ENCODE data around the gene MARCKSL1. TPM values are rescaled to one million over a fixed set of nuclear protein-coding genes. Genes with fewer than 3 reads are reported as not detected.

The MARCKSL1 gene
- total and polyA plus RNA-seq, 4 donors: 28.4 to 78.4 (median 39.5) TPM

DNA sequence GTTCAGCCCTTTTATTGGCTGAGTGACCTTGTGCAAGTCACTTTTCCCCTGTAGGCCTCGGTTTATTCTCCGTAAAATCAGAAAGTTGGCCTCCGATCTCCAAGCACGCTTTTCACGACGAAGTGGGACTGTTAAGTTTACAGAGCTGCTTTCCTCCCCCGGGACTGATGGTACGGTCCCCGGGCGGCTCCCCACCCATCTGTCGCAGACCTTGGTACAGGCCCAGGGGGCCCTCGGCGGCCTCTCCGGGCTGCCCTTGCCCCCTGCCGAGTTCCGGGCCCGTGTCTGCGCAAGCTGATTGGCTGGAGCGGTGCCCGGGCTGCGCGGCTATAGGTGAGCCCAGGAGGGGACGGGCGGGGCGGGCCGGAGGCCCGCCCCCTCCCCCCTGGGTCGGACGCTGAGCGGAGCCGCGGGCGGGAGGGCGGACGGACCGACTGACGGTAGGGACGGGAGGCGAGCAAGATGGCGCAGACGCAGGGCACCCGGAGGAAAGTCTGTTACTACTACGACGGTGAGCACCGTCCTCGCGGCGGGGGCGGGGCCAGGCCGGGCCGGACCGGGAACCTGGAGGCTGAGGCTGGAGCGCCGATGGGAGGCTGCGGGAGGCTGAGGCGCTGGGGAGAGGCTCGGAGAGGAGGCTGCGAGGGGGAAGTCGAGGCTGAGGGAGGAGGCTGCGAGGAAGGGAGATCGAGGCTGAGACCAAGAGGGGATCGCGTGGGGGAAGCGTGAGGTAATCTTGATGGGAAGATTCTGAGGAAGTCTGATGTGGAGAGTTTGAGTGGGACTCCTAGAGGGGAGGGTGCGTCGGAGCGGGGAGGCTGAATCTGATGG lies 44.1 kb downstream of the MARCKSL1 start, which contains the start of gene HDAC1:
HDAC1 (plus strand) TSS at position 376 of the 831 bp plus-strand sequence; CDS start at position 463, 87 bp downstream.
- Histone ChIP-seq H3K36me3 (ENCODE audit: control insufficient read depth in 4 of 4, insufficient read depth in 4 of 4, low read length in 4 of 4) (peaks cover 0 to 3% (median 0%) of the 10 kb centered on the region in 4 donors), H3K9me3 (ENCODE audit: control insufficient read depth in 4 of 4, insufficient read depth in 3 of 4, low read length in 3 of 4) (no peaks in the 10 kb centered on the region), H3K27me3 (ENCODE audit: control insufficient read depth in 3 of 3, insufficient read depth in 3 of 3, low read length in 2 of 3) (no peaks in the 10 kb centered on the region), H3K27ac (ENCODE audit: low read depth in 1 of 2, low read length in 1 of 2) (peak within 1 kb of the TSS; percentile 88 to 92), H3K9ac (ENCODE audit: insufficient read depth in 1 of 2, low read length in 2 of 2) (peak within 1 kb of the TSS; percentile 69 to 90), H3K4me3 (peak within 1 kb of the TSS; percentile 83), H3K4me1 (ENCODE audit: control insufficient read depth in 5 of 5, insufficient read depth in 5 of 5, low read length in 5 of 5) (peaks cover 0 to 6% (median 0%) of the 10 kb centered on the region in 5 donors)
- ATAC-seq (ENCODE audit: insufficient read depth, low FRiP score): peak; percentile 98
- 0% methylated on average over 63 to 67 of the region's 67 CpGs for WGBS, 2 donors
- TF ChIP-seq, protein P1, sequence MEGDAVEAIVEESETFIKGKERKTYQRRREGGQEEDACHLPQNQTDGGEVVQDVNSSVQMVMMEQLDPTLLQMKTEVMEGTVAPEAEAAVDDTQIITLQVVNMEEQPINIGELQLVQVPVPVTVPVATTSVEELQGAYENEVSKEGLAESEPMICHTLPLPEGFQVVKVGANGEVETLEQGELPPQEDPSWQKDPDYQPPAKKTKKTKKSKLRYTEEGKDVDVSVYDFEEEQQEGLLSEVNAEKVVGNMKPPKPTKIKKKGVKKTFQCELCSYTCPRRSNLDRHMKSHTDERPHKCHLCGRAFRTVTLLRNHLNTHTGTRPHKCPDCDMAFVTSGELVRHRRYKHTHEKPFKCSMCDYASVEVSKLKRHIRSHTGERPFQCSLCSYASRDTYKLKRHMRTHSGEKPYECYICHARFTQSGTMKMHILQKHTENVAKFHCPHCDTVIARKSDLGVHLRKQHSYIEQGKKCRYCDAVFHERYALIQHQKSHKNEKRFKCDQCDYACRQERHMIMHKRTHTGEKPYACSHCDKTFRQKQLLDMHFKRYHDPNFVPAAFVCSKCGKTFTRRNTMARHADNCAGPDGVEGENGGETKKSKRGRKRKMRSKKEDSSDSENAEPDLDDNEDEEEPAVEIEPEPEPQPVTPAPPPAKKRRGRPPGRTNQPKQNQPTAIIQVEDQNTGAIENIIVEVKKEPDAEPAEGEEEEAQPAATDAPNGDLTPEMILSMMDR (IDR thresholded peaks at IDR 0.05; ENCODE audit: control extremely low read depth, extremely low read depth): no peak
- peak; percentile 96 to 98 (median 97) for DNase-seq

DNA sequence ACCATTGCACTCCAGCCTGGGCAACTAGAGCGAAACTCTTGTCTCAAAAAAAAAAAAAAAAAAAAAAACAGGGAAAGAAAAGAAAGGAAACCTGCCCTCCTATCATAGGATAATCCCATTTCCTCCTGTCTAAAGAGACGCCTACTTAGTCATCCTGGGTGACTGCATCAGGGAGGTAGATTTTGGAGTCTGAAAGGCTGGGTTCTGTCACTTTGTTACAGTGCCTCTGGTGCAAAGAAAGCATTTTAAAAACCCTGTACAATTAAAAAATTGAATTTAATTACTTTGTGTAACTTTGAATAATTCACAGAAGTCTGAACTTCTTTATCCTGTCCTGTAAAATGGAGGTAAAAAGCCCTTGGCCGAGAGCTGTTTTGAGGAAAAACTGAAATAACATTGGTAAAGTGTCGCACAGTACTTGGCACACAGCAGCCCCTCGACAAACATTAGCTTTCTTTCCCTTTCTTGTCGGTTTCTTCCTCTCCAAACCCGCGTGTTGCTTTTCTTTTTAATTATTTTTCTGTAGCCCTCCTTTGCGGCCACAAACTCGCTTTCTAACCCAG lies 44.8 kb downstream of the MARCKSL1 start:
- peak in 2 of 3 donors; percentile 11 to 13 for DNase-seq
- H3K36me3 ChIP-seq (ENCODE audit: control insufficient read depth in 4 of 4, insufficient read depth in 4 of 4, low read length in 4 of 4): peaks cover 0 to 2% (median 0%) of the 10 kb centered on the region in 4 donors
- WGBS, 2 donors: 45 to 47% methylated on average over 10 of the region's 10 CpGs

DNA sequence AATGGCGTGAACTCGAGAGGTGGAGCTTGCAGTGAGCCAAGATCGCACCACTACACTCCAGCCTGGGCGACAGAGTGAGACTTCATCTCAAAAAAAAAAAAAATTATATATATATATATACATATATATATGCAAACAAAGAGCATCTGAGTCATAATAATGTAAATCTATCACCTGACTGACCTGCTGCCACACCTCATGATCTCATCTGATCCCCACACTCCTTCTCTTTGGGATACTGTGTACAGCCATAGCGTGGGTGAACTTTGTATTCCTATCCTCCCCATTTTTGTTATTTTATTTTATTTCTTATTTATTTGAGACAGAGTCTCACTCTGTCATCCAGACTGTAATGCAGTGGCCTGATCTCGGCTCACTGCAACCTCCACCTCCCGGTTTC lies 46.8 kb downstream of the MARCKSL1 start:
- no peak for ATAC-seq (ENCODE audit: insufficient read depth, low FRiP score)
- H3K27ac ChIP-seq (ENCODE audit: low read depth in 1 of 2, low read length in 1 of 2): no peak overlapping the region
- no peaks in the 10 kb centered on the region for H3K27me3 ChIP-seq (ENCODE audit: control insufficient read depth in 3 of 3, insufficient read depth in 3 of 3, low read length in 2 of 3)
- TF ChIP-seq, protein P1 (IDR thresholded peaks at IDR 0.05; ENCODE audit: control extremely low read depth, extremely low read depth): no peak
- H3K4me3 ChIP-seq: no peak overlapping the region
- H3K4me1 ChIP-seq (ENCODE audit: control insufficient read depth in 5 of 5, insufficient read depth in 5 of 5, low read length in 5 of 5): peaks cover 0 to 6% (median 0%) of the 10 kb centered on the region in 5 donors
- H3K36me3 ChIP-seq (ENCODE audit: control insufficient read depth in 4 of 4, insufficient read depth in 4 of 4, low read length in 4 of 4): no peaks in the 10 kb centered on the region
- DNase-seq: no peak
- 97 to 99% methylated on average over 7 of the region's 7 CpGs for WGBS, 2 donors
- no peaks in the 10 kb centered on the region for H3K9me3 ChIP-seq (ENCODE audit: control insufficient read depth in 4 of 4, insufficient read depth in 3 of 4, low read length in 3 of 4)
- H3K9ac ChIP-seq (ENCODE audit: insufficient read depth in 1 of 2, low read length in 2 of 2): no peak overlapping the region

More for the DNA sequence above, 44.8 kb downstream of the MARCKSL1 start:
- no peak for ATAC-seq (ENCODE audit: insufficient read depth, low FRiP score)
- Histone ChIP-seq H3K4me3 (no peak overlapping the region), H3K9me3 (ENCODE audit: control insufficient read depth in 4 of 4, insufficient read depth in 3 of 4, low read length in 3 of 4) (no peaks in the 10 kb centered on the region), H3K27ac (ENCODE audit: low read depth in 1 of 2, low read length in 1 of 2) (peak overlapping the region; percentile 53 to 92), H3K4me1 (ENCODE audit: control insufficient read depth in 5 of 5, insufficient read depth in 5 of 5, low read length in 5 of 5) (peaks cover 0 to 6% (median 0%) of the 10 kb centered on the region in 5 donors), H3K27me3 (ENCODE audit: control insufficient read depth in 3 of 3, insufficient read depth in 3 of 3, low read length in 2 of 3) (no peaks in the 10 kb centered on the region), H3K9ac (ENCODE audit: insufficient read depth in 1 of 2, low read length in 2 of 2) (peak overlapping the region; percentile 39 to 89)
- TF ChIP-seq, protein P1 (IDR thresholded peaks at IDR 0.05; ENCODE audit: control extremely low read depth, extremely low read depth): no peak

Data from lung (tissue), 12 donors.